HTERT RPE-1 (cell line): ENCODE data around the gene JUN.

ENCODE experiments used
- in situ Hi-C: fragments of 300-500 bp; cut with MboI; formaldehyde crosslinking; loops from 4 replicates; pipeline ENCODE4 v1.14.3; 2020; ENCODE audit warnings: low sequenced_read_pairs

JUN gene

DNA sequence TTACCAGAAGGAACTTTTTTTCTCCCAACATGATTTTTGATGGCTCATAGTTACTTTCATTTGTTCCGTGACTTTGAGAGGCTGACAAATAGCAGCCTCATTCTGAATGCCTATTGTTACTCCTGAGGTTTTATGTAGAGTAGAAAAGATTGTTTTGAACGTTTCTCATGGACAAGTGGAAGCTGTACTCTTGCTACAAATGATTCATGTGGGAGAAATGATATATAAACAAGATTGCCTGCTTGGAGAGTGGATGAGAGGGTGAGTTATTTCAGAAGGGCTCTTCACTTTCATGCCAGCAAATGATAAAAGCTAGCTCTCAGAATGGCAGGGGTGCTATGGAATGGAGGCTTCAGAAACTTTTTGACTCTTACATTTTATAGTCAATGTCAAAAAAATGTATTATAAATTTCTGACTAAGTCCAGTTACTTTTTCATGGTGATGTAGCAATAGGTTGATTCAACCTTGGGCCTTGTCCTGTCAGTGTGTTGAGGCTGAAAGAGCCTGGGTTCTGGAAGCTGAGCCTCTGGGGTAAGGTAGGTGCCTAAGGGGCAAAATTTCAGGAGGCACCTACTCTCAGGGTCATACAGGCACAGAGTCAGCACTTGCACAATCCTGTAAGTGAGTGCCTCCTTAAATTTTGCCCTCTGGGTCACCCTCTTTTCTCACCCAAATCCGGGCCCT, 19.4 kb downstream of the JUN start:
- in situ Hi-C loops = no loop called here

DNA sequence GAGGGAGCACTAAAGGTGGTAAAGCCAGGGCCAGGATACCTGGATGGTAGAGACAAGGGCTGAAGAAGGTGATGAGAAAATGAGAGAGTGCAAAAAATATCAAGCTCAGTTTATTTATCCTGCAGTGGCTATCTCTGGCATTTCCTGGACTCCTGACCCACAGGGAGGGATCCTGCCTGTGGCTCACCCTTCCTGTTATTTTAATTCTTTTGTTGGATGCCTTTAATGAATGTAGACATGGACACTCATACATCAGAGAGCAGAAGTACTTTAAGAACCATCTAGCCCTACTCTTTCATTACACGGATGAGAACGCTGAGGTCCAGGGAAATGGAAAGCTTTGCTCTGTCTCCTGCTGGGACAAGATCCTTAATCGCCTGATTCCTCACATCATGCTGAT, 20.6 kb downstream of the JUN start:
- in situ Hi-C loops = no loop called here

DNA sequence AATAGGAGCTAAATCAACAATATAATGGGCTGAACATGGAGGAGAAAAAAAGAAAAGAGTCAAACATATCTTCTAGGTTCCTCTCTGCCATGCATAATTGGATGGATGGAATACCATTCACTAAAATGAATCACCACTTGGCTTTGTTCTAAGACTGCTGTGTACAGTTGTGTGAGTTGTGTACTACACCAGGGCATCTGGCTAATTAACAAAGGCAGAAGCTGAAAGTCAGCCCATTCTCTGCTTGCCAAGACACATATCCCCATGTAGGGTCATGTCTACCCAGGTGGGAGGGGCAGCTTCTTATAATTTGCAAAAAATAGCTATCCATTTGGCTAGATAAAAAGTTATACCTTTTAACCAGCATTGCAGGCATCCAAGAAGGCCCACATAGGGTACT, 21.0 kb downstream of the JUN start:
- in situ Hi-C loops = no loop called here

DNA sequence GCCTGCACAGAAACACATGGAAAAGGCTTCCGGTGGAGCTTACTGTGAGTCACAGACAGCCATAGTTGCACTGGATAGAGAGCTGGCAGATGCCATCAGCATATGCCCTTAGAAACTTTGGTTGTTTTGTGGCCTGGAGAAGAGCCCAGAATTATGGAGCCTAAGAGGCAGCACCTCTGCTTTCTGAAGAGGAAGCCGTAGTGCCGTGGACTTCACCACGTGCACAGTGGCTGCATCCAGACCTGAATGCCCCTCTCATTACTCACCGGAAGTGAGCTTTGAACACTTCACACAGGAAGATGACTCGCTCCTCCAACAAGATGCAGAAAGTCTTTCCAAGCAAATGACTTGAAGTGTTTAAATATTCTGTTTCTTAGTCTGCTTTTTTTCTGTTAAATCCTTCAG, 28.4 kb downstream of the JUN start:
- in situ Hi-C loops = no loop called here

DNA sequence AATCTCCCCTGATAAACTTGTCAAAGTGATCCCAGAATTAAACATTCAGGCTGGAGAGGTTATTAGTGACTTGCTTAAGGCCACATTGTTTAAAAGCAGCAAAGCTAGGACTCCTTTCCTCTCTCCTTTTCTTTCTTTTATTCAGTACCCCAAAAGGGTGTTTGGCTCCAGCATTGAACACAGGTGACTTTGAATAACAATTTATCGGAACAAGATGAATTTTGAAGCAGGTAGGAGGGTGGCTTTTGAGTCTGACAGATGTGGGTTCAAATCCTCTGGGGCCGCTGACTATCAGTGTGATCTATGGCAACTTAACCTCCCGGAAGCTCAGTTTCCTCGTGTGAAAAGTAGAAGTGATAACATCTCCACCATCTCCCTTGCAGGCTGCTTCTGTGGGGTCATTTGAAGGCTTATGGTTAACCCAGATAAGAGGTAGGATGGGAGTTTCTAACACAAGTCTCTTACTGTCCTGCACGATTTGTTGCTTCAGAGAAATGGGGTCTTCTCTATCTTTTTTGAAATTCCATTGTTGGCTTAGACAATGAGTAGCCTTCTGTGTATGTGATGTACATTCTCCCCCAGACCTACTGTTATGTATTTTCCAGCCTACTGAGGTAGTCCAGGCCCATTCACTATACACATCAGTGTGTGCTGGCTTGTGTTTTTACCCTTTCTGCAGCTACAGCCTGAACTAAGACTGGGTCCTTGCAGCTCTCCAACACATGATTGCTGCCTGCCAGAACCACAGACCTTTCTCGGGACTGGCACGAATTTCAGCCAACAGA, 29.0 kb downstream of the JUN start:
- in situ Hi-C loops = no loop called here

DNA sequence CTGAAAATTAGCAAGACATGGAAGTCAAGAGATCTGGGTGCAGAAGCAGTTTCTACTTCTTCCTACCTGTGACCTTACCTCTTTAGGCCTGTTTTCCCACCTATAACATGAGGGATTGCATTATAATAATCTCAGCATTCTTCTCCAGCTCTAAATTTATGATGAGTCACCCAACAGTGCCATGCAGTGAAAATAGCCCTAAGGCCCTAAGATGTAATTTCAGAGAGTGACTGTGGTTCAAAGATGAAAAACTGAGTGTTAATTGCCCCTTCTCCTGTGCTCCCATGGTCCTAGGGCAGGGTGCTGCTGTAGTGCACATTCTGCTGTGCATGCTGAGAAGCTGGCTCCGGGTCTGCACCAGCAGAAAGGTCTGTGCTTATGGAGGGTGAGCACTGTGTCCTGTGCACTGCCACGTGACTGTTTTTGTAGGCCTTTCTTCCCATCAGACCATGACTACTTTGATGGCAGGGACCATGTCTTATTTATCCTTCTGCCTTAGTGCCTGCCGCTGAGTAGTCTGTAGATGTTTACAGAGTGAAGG, 29.7 kb downstream of the JUN start:
- in situ Hi-C loops = no loop called here

DNA sequence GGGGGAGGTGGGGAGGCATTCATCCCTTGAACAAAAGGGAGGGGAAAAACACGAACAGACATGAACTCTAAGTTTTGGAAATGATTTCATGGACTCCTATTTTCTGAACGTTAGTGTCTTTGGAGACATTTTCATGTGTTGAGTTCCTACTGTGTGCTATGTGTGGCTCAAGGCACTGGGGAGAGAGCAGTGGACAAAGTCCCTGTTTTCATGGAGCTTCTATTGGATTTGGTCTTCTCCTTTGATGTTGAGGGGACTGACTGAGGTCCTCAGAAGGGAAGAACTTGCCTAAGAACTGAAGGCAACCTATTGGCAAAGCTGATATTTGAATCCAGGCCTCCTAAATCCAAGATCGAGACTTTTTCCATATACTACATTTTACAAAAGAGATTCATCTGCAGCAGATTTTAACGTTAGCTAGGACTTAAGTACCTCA, 30.4 kb downstream of the JUN start:
- in situ Hi-C loops = no loop called here

DNA sequence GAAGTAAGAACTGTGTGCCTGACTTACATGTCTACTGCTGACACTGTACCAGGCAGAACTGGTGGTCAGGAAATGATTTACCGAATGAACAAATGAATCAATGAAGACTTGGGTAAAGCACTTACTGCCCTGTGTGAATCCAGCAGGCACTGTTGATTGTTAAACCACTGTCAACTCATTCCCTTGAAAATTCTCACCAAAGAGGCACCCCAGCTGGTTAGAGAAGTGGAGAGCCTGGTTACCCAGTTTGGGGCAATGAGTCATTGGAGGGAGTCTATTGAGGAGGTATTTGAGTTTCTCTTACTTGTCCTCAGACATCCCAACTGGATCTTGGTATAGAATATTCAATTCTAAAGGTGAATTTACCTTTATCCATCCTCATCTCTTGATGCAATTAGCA, 34.2 kb downstream of the JUN start:
- in situ Hi-C loops = no loop called here

DNA sequence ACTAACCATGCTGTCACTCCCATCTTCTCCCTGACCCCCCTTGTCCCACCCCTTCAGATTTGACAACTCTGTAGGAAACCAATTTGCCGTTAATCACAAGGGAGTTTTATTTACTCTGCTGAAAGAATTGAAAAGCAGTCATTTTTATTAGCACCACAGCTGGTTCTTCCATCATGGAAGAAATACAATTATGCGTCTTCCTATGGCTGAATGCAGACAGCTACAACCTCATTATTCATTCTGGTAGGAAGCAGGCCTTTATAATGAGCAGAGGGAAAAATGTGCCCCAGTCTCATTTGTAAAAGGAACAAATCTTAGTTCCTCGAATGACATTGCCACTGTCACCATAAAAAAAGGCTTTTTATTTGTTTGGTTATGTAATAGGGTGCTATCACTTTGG, 35.2 kb downstream of the JUN start:
- in situ Hi-C loops = no loop called here

DNA sequence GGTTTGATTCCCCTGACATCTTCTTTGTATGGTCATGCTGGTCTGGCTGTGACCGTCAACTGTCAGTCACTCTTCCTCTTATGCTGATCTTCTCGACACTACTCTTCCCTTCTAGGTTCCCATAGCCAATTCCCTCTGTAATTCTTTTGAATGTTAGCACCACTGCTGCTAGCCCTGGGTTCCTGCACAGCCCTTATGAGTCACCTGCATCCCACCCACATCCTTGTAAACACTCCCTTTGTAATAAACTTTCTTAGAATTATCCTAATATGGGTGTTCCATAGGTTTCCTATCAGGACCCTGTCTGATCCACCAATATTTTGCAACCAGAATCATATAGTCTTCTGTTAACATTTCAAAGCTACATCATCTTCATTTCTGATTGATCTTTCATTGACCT, 37.1 kb downstream of the JUN start:
- in situ Hi-C loops = no loop called here

DNA sequence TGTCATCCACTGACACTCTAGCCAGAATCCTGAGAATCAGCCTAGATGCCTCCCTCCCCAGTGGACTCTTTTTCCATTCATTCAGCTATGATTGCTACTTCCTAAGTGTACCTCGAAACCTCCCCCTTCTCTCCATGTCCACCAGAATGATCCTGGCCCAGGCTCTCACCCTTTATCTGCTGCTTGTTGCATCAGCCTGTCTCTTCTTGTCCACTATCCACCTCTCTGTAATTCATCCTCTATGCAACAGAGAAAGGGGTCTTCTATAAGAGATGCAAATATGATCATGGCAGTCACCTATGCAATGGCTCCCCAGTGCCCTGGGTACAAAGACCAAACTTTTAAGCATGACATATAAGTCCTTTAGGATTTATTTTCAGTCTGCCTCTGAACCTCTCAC, 37.7 kb downstream of the JUN start:
- in situ Hi-C loops = no loop called here

DNA sequence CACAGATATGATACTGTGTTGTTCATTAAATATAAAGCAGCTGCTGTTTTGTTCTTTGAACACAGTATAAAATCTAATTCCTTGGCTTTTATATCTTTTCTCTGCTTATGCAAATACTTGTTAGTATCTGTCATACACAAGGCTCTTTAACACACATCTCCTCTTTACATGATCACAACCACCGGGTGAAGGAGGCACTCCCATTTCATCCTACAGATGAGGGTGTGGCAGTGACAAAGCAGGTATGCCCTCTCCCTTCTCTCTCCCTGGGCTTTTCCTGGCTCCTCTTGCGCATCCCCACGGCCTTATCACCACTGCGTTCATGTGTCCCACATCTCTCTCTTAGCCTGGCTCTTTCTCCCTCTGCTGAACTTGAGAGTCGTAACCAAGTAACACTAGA, 38.2 kb downstream of the JUN start:
- in situ Hi-C loops = no loop called here

DNA sequence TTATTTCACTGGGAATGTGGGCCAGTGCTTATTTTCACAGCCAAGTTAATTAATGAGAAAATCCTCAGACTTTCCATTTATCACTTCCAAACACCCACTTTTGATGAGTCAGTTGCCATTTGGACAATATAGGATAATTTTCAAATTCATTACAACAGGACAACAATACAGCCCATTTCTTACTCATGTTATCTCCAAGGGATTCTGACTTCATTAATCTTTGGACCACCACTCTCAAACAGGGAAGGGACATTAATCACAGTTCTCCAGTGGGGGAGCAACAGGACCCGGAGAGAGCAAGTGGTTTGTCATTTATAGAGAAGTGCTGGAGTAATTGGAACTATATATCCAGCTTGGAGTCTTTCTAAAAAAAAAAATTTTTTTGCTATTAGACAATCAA, 38.7 kb downstream of the JUN start:
- in situ Hi-C loops = no loop called here

DNA sequence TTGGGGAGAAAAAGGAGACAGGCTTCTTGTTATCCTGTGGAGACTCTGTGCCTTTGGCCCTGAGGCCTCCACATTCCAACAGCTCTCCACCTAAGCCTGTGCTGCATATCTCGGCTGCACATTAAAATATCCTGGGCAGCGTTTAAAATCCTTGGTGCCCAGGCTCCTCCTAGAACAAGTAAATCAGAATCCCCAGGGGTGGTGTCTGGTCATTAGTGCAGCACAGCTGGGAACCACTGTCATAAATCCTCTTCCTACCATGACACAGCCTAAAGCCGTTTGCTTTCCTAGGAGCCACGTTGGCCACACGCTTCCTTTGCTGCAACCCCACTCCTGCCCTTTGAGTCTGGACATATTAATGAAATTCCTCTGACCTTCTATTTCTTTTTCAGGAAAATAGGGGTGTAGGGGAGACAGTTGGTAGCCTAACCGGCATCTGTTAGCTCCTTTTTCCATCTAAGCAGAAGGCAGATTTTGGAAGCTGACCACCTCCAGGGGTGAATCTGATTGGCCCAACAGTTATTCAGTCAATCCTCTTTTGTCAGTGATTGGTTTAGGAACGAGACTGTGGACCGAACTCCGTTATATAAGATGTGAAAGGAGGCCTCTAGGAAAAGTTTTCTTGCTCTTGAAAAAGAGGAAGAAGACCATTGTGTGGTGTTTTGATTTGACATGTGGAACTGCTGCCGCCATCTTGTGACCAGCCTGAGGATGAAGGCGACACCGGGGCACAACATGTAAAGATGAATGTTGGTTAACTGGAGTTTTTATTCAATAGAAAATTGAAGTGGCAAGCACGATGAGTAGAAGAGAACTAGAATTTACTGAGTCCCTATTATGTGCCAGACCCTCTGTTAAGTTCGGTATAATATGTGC, 41.9 kb downstream of the JUN start:
- in situ Hi-C loops = no loop called here

DNA sequence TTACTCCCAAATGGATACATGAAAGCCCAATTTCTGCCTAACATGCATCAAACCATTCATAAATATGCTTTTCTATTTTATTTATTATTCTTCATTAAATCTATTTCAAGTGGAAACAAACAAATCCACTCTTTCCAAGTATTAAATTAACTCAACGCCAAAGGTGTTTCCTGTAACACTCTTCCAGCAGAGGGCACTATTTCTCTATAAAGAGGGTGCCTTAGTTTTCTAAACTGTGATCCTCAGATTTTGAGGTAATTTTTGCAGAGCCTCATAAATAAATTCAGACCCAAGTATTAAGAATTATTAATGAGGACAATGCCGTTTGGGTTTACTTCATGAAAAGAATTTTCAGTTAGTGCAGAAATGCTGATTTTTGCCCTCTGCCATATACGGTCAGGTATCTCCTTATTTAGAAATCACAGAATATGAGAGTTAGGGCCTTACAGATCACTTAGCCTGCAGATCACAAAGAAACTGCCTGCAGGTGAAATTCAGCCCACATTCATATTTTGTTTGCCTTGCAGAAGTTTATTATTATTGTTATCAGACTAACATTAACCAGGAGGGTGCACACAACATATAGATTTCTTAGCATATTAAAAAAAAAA, 43.9 kb downstream of the JUN start:
- in situ Hi-C loops = no loop called here

DNA sequence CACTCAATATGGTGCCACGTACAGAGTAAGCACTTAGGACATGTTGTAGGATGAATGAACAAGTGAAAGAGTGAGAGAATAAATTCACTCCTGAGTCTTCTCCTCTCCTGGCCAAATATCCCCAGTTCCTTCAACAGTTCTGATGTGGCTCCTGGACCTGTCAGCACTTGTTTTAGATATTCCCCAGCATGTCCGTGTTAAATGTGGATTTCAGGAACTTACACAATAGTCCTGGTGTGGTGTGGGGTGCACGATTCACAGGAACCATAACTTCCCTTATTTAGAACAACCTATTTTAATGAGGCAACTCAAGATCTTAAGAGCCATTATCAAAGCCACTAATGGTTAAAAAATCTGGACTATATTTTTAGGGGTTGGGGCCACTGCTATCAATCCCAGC, 45.0 kb downstream of the JUN start:
- in situ Hi-C loops = no loop called here

DNA sequence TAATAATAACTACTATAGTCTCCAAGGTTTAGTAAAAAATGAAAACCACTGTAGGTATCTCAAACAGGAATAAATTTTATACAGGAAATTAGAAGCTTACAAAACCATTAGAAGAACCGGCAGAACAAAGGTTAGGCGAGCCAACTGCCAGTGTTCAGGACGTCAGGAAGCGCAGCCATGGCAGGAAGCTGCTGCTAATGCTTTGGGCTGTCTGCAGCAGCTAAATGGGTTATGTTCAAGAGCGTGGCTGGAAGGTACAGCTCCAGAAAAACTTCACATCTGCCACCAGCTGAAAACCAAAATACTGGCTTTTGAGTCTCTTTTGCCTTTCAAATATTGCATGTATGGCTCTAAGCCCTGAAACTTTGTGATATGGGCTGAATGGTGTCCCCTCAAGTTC, 48.3 kb downstream of the JUN start:
- in situ Hi-C loops = no loop called here

DNA sequence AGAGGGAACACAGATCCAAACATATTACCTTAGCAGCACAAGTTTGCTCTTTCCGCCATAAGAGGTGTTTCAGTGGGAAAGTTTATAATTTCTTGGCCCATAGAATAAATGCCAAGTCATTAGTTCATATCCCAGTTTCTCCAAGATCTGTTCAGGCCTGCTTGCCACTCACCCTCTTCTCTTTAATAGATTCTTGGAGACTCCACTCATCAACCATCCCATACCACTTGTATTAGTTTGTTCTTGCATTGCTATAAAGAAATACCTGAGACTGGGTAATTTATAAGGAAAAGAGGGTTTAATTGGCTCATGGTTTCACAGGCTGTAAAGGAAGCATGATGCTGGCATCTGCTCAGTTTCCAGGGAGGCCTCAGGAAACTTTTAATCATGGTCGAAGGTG, 49.2 kb downstream of the JUN start:
- in situ Hi-C loops = no loop called here

DNA sequence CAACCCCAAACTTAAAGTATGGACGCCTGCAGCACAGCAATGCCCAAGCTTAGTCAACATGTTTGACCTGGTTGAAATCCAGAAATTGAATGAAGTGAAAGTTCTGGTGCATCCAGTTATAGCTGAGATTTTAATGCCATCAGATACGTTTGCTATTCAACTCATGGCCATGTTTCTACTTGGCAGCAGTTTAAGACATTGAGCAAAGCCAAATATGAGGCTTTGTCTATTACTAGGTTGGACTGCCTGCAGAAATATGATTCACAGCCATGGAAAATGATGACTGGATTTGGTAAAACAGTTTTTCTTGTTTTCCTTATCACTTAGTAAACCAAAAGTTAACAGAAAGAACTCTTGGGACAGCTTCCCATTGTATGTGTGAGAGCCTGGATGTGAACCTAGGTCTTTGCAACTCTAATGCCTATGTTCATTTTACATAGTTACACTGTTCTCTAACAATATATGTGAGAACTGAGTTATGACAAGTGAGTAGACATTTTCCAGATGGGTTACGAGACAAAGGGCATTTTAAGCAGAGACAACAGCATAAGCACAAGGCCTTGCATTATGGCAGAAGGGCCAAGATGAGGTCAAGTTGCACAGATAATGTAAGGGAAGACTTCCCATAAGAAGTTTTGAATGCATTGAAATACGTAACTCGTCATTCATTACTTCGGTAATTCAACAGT, 51.6 kb downstream of the JUN start:
- in situ Hi-C loops = no loop called here
